Heart right ventricle (tissue), 16 donors: ENCODE results near the gene POU2AF2. TPM values are rescaled to one million over a fixed set of nuclear protein-coding genes. Genes with fewer than 3 reads are reported as not detected.
"Not testable (repeated sequence)": the region's sequence is repeated elsewhere in the genome, so short reads cannot be mapped to it uniquely, and the experiment has no call there.

Experiments used
- ATAC-seq, 8 donors: fragments of 200-7000 bp; cut with Tn5 transposase; one replicate each; pipeline ENCODE4 v1.9.1; 2020; ENCODE audit warnings: mild to moderate bottlenecking in 8 of 8, moderate library complexity in 8 of 8, moderate number of reproducible peaks in 1 of 8
- DNase-seq, 2 donors: peaks; one replicate each; pipeline ENCODE4 v3.0.0-alpha.2; 2020
- H3K27ac ChIP-seq, 10 donors: fragments of 200-600 bp; sonication (generic) in 2 of 10; one replicate each; pipeline versions ENCODE4 v1.5.0 to v1.8.0; 2020 to 2022; ENCODE audit warnings: mild to moderate bottlenecking in 3 of 10
- H3K27me3 ChIP-seq, 7 donors: fragments of 200-600 bp; one replicate each; pipeline ENCODE4 v1.8.0; 2021 to 2022; ENCODE audit warnings: mild to moderate bottlenecking in 2 of 7
- H3K36me3 ChIP-seq, 9 donors: fragments of 200-600 bp; sonication (generic) in 1 of 9; one replicate each; pipeline versions ENCODE4 v1.5.0 to v1.8.0; 2020 to 2022; ENCODE audit warnings: mild to moderate bottlenecking in 2 of 9
- H3K4me1 ChIP-seq, 9 donors: fragments of 200-600 bp; sonication (generic) in 1 of 9; one replicate each; pipeline versions ENCODE4 v1.5.0 to v1.8.0; 2020 to 2022; ENCODE audit warnings: mild to moderate bottlenecking in 4 of 9
- H3K4me3 ChIP-seq, 10 donors: fragments of 200-600 bp; sonication (generic) in 2 of 10; one replicate each; pipeline versions ENCODE4 v1.5.0 to v1.8.0; 2020 to 2022; ENCODE audit warnings: mild to moderate bottlenecking in 7 of 10, moderate library complexity in 2 of 10
- H3K9me3 ChIP-seq, 11 donors: fragments of 200-600 bp in 10 of 11; sonication (generic) in 2 of 11; one replicate each; pipeline versions ENCODE4 v1.5.0 to v1.8.0; 2013 to 2022; ENCODE audit warnings: mild to moderate bottlenecking in 2 of 11, control low read depth in 1 of 11, moderate library complexity in 1 of 11
- CTCF ChIP-seq, 9 donors: fragments of 200-600 bp; sonication (generic) in 2 of 9; IDR thresholded peaks; one replicate each; pipeline versions ENCODE4 v1.5.0 to v1.8.0; 2021 to 2022; ENCODE audit warnings: antibody characterized with exemption in 9 of 9, mild to moderate bottlenecking in 5 of 9, moderate library complexity in 1 of 9
- WGBS, 2 donors: extraction: QIAGEN DNeasy Blood & Tissue Kit; methylation state at CpG; one replicate each; pipeline ENCODE4 v1.1.7; 2013; ENCODE audit warnings: inconsistent platforms in 1 of 2; 5-methylcytosine and 5-hydroxymethylcytosine counted together
- intact Hi-C, 10 donors: fragments of 100-400 bp; cut with DNase I; formaldehyde crosslinking; loops; one replicate each; pipeline versions ENCODE4 v1.11.1 to v1.14.2; 2022
- polyA plus RNA-seq, 2 donors: library from polyadenylated mRNA; stranded (reverse); fragments of 200-250 nt; gene quantifications; one replicate each; pipeline ENCODE4 v1.2.3, GENCODE V29; 2013
- total RNA-seq, 10 donors: library from RNA; stranded (reverse); fragmentation: NEBNext Ultra II Directional in 3 of 10; extraction: Animal tissue kit (Norgen Biotek cat#: 25700) in 3 of 10; gene quantifications; one replicate each; pipeline versions ENCODE4 v1.2.1 to v1.2.4, GENCODE V29; 2021 to 2023
- donor health status: Arrhythmogenic right ventricular cardiomyopathy.
- donor health status: ischemic (EF 13 %, LVEDD 7.1; RV severe dilation, severe dysfunction).
- donor health status: healthy with polysubstance abuse.
- donor health status: DM: no; HTN: yes; CAD: no.
- donor health status: DM: no; HTN: no; CAD: no.
- donor health status: ischemic (EF 25% LVEDD 6.9; RV normal size, moderate dysfunction).
- donor health status: ischemic (EF 25% LVEDD 5.7; RV mildly dilated, moderate dysfunction).
- donor health status: healthy.
- donor health status: DM: yes; HTN: yes; CAD: no.
- donor health status: Ischemic cardiomyopathy.
- donor health status: ischemic (EF 35%, LVEDD 5.7; RV mildly dilated, moderate dysfunction).
- donor health status: nonischemic (EF 11% LVEDD 7.7; RV severe dilation, severe dysfunction).
- donor health status: DM: yes; HTN: yes; CAD: no.
- donor health status: PGD.
- donor health status: ischemic (EF 29% LVEDD 5.4; RV normal size, mild dysfunction).
- donor health status: nonischemic (EF 23%, LVEDD 6.1; RV moderate dilation, normal function).

Gene POU2AF2
- total and polyA plus RNA-seq, 12 donors: not detected

- DNase-seq: no peak
- WGBS, 2 donors: 61 to 74% methylated on average over 3 of the region's 3 CpGs
- Histone ChIP-seq H3K27ac (no peak overlapping the region), H3K36me3 (no peaks in the 10 kb centered on the region), H3K4me1 (peaks cover 0 to 12% (median 3%) of the 10 kb centered on the region in 9 donors), H3K27me3 (peaks cover 0 to 13% (median 0%) of the 10 kb centered on the region in 7 donors), H3K4me3 (no peak overlapping the region), H3K9me3 (no peaks in the 10 kb centered on the region)
- intact Hi-C loops: loop anchor here (1.0 to 5.0 kb wide), 9 partner anchors 140 to 166 kb away; no protein-coding TSS in a partner anchor
- ATAC-seq: no peak
- TF ChIP-seq CTCF (IDR thresholded peaks at IDR 0.05): no peak
Measured at GRCh38 chr11:111282562-111283075, 37.1 kb downstream of the POU2AF2 start.

GRCh38 chr11:111283945-111284481 is 38.5 kb downstream of the POU2AF2 start:
- ATAC-seq (peak; percentile 43 to 79 (median 68)), DNase-seq (peak in 1 of 2 donors; percentile 33)
- no peaks in the 10 kb centered on the region for H3K9me3 ChIP-seq
- peaks cover 0 to 8% (median 0%) of the 10 kb centered on the region in 7 donors for H3K27me3 ChIP-seq
- no peak for TF ChIP-seq CTCF (IDR thresholded peaks at IDR 0.05)
- no peaks in the 10 kb centered on the region for H3K36me3 ChIP-seq
- intact Hi-C loops: loop anchor here (1.0 to 5.0 kb wide), 9 partner anchors 138 to 165 kb away; no protein-coding TSS in a partner anchor
- H3K4me1 ChIP-seq: peaks cover 0 to 12% (median 3%) of the 10 kb centered on the region in 9 donors
- no peak overlapping the region for H3K27ac ChIP-seq
- H3K4me3 ChIP-seq: no peak overlapping the region
- WGBS, 2 donors: 57 to 65% methylated on average over 33 of the region's 33 CpGs

- Histone ChIP-seq H3K4me3 (no peak overlapping the region), H3K4me1 (peaks cover 0 to 12% (median 3%) of the 10 kb centered on the region in 9 donors), H3K27me3 (peaks cover 0 to 1% (median 0%) of the 10 kb centered on the region in 7 donors), H3K27ac (no peak overlapping the region), H3K9me3 (no peaks in the 10 kb centered on the region), H3K36me3 (no peaks in the 10 kb centered on the region)
- no peak for TF ChIP-seq CTCF (IDR thresholded peaks at IDR 0.05)
- ATAC-seq (no peak), DNase-seq (no peak)
- WGBS, 2 donors: 81% methylated on average over 18 of the region's 18 CpGs
- intact Hi-C loops: loop anchor here in 1 of 10 donors (5.0 kb wide), 1 partner anchor 132 kb away; no protein-coding TSS in a partner anchor
Measured at GRCh38 chr11:111285189-111286091, 39.9 kb downstream of the POU2AF2 start.

GRCh38 chr11:111291764-111292163 is 46.2 kb downstream of the POU2AF2 start:
- intact Hi-C loops: no loop called here
- no peak for ATAC-seq
- no peak for TF ChIP-seq CTCF (IDR thresholded peaks at IDR 0.05)
- Histone ChIP-seq H3K36me3 (no peaks in the 10 kb centered on the region), H3K4me3 (no peak overlapping the region), H3K4me1 (no peaks in the 10 kb centered on the region), H3K27me3 (no peaks in the 10 kb centered on the region), H3K9me3 (no peaks in the 10 kb centered on the region), H3K27ac (no peak overlapping the region)
- no peak for DNase-seq
- WGBS, 2 donors: 97% methylated on average over 5 of the region's 5 CpGs

GRCh38 chr11:111292408-111292807 is 46.9 kb downstream of the POU2AF2 start:
- H3K4me1 ChIP-seq, intact Hi-C loops, H3K9me3 ChIP-seq, H3K27ac ChIP-seq, ATAC-seq, DNase-seq, H3K36me3 ChIP-seq, H3K4me3 ChIP-seq, H3K27me3 ChIP-seq: not testable (repeated sequence)
- WGBS, 2 donors: 85 to 86% methylated on average over 1 of the region's 1 CpG
